Ishikawa (cell line): ENCODE data around the gene HOXA7.

ENCODE experiments used
- CEBPB ChIP-seq: IDR thresholded peaks from 2 replicates; pipeline ENCODE4 v1.6.1; 2012
- CREB1 ChIP-seq: IDR thresholded peaks from 2 replicates; pipeline ENCODE4 v1.6.1; 2012; ENCODE audit warnings: low read depth
- EGR1 ChIP-seq: IDR thresholded peaks from 2 replicates; pipeline ENCODE4 v1.6.1; 2012
- EP300 ChIP-seq: IDR thresholded peaks from 2 replicates; pipeline ENCODE4 v1.6.1; 2012; ENCODE audit warnings: borderline replicate concordance
- FOXM1 ChIP-seq: IDR thresholded peaks from 2 replicates; pipeline ENCODE4 v1.6.1; 2012; ENCODE audit warnings: low read depth, borderline replicate concordance
- NFIC ChIP-seq: IDR thresholded peaks from 2 replicates; pipeline ENCODE4 v1.6.1; 2012
- RAD21 ChIP-seq: IDR thresholded peaks from 2 replicates; pipeline ENCODE4 v1.6.1; 2012; ENCODE audit warnings: low read depth
- TAF1 ChIP-seq: IDR thresholded peaks from 2 replicates; pipeline ENCODE4 v1.6.1; 2012; ENCODE audit warnings: low read depth, mild to moderate bottlenecking
- TCF12 ChIP-seq: IDR thresholded peaks from 2 replicates; pipeline ENCODE4 v1.6.1; 2012; ENCODE audit warnings: low read depth
- TEAD4 ChIP-seq: IDR thresholded peaks from 2 replicates; pipeline ENCODE4 v1.6.1; 2012
- YY1 ChIP-seq: IDR thresholded peaks from 2 replicates; pipeline ENCODE4 v1.6.1; 2012; ENCODE audit warnings: low read depth
- ZBTB7A ChIP-seq: IDR thresholded peaks from 2 replicates; pipeline ENCODE4 v1.6.1; 2012; ENCODE audit warnings: low read depth
- TF ChIP-seq, protein P1 (sequence below): IDR thresholded peaks from 2 replicates; pipeline ENCODE4 v1.6.1; 2012
- TF ChIP-seq, protein P2 (sequence below): IDR thresholded peaks from 2 replicates; pipeline ENCODE4 v1.6.1; 2012
- TF ChIP-seq, protein P3 (sequence below): IDR thresholded peaks from 2 replicates; pipeline ENCODE4 v1.6.1; 2012; ENCODE audit warnings: low read depth, mild to moderate bottlenecking

The HOXA7 gene

DNA sequence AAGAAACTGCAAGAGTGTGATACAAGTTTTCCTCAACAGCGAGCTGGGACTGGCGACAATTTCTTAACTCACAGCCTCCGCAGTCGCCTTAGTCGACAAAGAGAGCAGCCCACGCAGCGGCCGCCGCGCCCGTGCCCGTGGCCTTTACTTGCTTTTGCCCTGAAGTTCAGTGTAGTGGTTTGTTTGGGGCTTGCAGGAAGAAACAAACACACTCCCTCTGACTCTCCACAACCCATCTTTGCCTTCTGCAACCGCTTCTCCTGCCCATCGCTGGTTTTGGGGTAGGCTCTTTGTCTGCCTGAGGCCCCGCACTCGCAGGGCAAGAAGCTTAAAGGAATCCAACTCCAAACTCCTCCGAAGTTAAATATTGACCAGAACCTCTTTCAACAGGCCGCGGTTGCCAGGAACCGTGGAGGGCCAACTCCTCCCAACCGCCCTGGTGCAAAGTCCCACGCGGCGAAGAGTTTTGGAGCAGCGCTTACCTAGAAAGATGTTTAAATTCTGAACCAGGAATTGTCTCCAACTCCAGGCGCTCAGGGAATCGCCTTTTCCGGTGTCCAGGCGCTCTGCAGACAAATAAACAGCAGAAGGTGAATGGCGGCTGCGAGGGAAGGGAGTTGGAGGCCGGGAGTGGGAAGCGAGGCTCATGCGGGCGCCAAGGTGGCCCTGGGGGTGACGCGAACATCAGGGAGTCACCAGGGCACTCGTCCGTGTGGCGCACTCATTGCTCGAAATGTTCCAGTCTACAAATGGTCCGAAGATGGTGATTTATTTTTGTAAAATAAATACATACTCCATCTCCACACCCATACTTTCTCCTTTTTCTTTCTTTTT is 34.2 kb downstream of the HOXA7 start:
- TF ChIP-seq YY1 (no peak), EP300 (no peak), TCF12 (no peak), CEBPB (no peak), FOXM1 (no peak), ZBTB7A (no peak), RAD21 (no peak), TEAD4 (no peak), TAF1 (no peak), EGR1 (no peak), NFIC (no peak), CREB1 (no peak)
- TF ChIP-seq, protein P1, sequence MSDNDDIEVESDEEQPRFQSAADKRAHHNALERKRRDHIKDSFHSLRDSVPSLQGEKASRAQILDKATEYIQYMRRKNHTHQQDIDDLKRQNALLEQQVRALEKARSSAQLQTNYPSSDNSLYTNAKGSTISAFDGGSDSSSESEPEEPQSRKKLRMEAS: no peak
- TF ChIP-seq, protein P2, sequence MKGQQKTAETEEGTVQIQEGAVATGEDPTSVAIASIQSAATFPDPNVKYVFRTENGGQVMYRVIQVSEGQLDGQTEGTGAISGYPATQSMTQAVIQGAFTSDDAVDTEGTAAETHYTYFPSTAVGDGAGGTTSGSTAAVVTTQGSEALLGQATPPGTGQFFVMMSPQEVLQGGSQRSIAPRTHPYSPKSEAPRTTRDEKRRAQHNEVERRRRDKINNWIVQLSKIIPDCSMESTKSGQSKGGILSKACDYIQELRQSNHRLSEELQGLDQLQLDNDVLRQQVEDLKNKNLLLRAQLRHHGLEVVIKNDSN: no peak
- TF ChIP-seq, protein P3, sequence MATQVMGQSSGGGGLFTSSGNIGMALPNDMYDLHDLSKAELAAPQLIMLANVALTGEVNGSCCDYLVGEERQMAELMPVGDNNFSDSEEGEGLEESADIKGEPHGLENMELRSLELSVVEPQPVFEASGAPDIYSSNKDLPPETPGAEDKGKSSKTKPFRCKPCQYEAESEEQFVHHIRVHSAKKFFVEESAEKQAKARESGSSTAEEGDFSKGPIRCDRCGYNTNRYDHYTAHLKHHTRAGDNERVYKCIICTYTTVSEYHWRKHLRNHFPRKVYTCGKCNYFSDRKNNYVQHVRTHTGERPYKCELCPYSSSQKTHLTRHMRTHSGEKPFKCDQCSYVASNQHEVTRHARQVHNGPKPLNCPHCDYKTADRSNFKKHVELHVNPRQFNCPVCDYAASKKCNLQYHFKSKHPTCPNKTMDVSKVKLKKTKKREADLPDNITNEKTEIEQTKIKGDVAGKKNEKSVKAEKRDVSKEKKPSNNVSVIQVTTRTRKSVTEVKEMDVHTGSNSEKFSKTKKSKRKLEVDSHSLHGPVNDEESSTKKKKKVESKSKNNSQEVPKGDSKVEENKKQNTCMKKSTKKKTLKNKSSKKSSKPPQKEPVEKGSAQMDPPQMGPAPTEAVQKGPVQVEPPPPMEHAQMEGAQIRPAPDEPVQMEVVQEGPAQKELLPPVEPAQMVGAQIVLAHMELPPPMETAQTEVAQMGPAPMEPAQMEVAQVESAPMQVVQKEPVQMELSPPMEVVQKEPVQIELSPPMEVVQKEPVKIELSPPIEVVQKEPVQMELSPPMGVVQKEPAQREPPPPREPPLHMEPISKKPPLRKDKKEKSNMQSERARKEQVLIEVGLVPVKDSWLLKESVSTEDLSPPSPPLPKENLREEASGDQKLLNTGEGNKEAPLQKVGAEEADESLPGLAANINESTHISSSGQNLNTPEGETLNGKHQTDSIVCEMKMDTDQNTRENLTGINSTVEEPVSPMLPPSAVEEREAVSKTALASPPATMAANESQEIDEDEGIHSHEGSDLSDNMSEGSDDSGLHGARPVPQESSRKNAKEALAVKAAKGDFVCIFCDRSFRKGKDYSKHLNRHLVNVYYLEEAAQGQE: no peak

DNA sequence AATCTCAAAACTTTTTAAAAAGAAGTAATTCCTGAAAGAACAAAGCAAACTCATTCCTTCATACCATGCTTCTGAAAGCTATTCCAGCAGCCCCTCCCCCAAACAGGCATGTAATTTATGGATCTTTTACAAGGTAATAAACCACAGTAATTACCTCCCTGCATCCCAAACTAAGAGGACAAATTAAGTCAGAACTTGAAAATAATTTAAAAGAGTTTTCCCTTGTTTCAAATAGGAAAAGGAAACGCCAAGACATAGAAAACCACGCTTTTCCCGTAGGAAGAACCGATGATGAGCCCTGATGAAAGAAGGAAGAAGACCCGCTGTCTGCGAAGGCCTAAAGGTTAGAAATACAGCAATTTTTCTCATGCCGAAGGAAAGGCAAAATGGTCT is 34.8 kb downstream of the HOXA7 start:
- TF ChIP-seq CREB1 (no peak), TEAD4 (no peak), RAD21 (no peak), ZBTB7A (no peak), NFIC (no peak), TAF1 (no peak), CEBPB (no peak), EGR1 (no peak), FOXM1 (no peak), EP300 (no peak), TCF12 (no peak), YY1 (no peak)
- TF ChIP-seq, protein P3: no peak
- TF ChIP-seq, protein P2: no peak
- TF ChIP-seq, protein P1: no peak

DNA sequence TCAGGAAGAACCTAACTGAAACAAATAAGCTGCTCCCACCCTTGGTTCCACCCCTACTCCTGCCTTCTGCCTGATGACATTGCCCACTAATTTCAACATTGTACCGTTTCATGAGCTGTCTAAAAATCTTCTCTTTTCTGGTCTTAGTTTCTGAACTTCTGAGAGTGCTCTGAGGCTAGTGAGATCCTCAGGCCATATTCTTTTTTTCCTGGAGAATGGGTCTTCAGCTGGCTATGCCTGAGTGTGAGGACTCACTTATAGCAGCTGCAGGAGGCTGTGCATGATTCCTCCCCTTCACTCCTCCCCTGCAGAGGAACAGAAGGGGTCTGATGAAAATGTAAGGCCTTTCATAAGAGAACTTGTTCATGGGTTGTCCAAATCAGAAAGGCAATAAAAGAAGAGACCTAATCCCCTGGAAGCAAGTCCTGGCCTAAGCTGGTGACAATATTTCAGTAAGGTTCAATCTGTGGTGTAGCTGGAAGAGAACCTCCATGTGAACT is 37.0 kb downstream of the HOXA7 start:
- TF ChIP-seq TEAD4: no peak
- TF ChIP-seq, protein P2: no peak

DNA sequence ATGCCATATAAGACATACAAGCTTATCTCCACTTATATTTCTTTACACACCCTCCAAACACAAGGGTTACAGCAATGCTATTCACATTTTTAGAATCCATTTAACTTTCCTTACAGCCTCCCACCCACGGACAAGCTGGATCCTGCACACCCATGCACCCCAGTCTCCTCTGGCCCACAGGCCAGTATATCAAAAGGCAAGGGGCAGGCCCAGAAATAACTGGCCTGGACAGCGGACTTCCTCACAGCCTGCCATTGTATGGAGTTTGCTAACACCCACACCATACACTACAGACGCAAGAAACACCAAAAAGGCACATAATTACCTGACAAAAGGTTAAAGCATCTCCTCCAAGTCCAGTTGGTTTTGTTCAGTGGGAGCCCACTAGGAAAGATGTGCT is 37.9 kb downstream of the HOXA7 start:
- TF ChIP-seq, protein P1: no peak
- TF ChIP-seq RAD21 (no peak), ZBTB7A (no peak), TCF12 (no peak), CEBPB (no peak), TAF1 (no peak), EP300 (no peak)

DNA sequence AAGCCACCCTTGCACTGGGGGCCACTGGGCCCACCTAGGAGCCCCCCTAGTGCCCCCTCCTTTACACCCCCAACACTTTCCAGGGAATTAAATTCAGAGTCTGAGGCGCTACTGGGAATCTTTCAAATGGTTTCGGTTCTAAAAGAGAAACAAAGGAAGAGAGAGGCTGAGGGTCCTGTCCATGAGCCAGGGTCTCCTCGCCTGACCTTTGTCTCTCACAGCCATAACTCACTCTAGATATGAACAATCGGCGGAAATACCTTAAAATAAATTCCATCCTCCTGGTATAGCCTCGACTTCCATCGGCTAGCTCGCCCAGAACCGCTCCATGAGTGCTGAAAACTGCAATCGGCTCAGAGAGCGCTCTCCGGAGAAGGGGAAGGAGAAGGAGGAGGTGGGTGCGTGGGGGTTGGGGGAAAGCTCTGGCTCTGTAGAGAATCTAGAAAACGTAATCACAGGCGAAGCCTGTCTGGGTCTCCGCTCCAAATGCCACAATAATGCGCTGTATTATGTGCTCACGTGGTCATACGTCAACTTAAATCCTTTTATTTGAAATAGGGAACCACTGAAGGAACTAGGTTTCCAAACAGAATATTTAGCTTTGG is 38.5 kb downstream of the HOXA7 start:
- TF ChIP-seq NFIC (no peak), YY1 (no peak), TEAD4 (no peak), CREB1 (no peak), CEBPB (no peak), RAD21 (no peak), FOXM1 (no peak), EP300 (no peak), ZBTB7A (no peak)
- TF ChIP-seq, protein P3: no peak
- TF ChIP-seq, protein P1: no peak
